Activated B cell treated with CpG ODN at 0.5 μM for 24 hours (primary cell): Measurements from ENCODE around the gene ATF7. TPM values are rescaled to one million over a fixed set of nuclear protein-coding genes. Genes with fewer than 3 reads are reported as not detected.
A peak's percentile ranks its signal among the peaks of the same experiment; 100 is the strongest.

Experiments used
- ATAC-seq: fragments of 200-7000 bp; cut with Tn5 transposase; one replicate; pipeline ENCODE4 v1.10.0; 2021; ENCODE audit warnings: low read depth, mild to moderate bottlenecking, moderate library complexity
- CTCF ChIA-PET: fragments of 350-600 bp; sonication (Branson Sonifier 250); formaldehyde crosslinking; loops from one replicate; lab custom pipeline; 2021; ENCODE audit warnings: antibody characterized with exemption; lab: Charles Lee
- POLR2A ChIA-PET: fragments of 350-600 bp; sonication (Branson Sonifier 250); formaldehyde crosslinking; loops from one replicate; lab custom pipeline; 2021; ENCODE audit warnings: antibody characterized with exemption; lab: Charles Lee
- DNase-seq: peaks from one replicate; pipeline ENCODE4 v3.0.0; 2022
- H3K27ac Mint-ChIP-seq: one replicate; pipeline ENCODE4 v1.8.0; 2020; ENCODE audit warnings: mixed read lengths
- H3K27me3 Mint-ChIP-seq: one replicate; pipeline ENCODE4 v1.8.0; 2021; ENCODE audit warnings: mixed read lengths
- H3K36me3 Mint-ChIP-seq: one replicate; pipeline ENCODE4 v1.8.0; 2021; ENCODE audit warnings: low read depth, mixed read lengths
- H3K4me1 Mint-ChIP-seq: one replicate; pipeline ENCODE4 v1.8.0; 2021; ENCODE audit warnings: mixed read lengths
- H3K4me3 Mint-ChIP-seq: one replicate; pipeline ENCODE4 v1.8.0; 2020; ENCODE audit warnings: mild to moderate bottlenecking, mixed read lengths
- H3K9me3 Mint-ChIP-seq: one replicate; pipeline ENCODE4 v1.8.0; 2020; ENCODE audit warnings: mixed read lengths
- intact Hi-C: fragments of 100-400 bp; cut with micrococcal nuclease; formaldehyde crosslinking; loops from one replicate; pipeline ENCODE4 v1.15.1; 2024
- total RNA-seq: library from RNA; stranded (reverse); gene quantifications from 2 replicates; pipeline ENCODE4 v1.2.3, GENCODE V29; 2022
- TF ChIP-seq, protein P1 (sequence below): fragments of 200-600 bp; IDR thresholded peaks from one replicate; pipeline ENCODE4 v1.8.0; 2022; ENCODE audit warnings: antibody characterized with exemption, mild to moderate bottlenecking

ATF7 gene
- total RNA-seq, 1 donor from 2014 or later: 36.8 TPM

- Mint-ChIP-seq H3K27ac (no peak overlapping the region), H3K27me3 (no peaks in the 10 kb centered on the region), H3K4me1 (peaks cover 6% of the 10 kb centered on the region), H3K4me3 (no peak overlapping the region), H3K36me3 (peaks cover 40% of the 10 kb centered on the region), H3K9me3 (no peaks in the 10 kb centered on the region)
- ChIA-PET POLR2A (interaction anchor here (1.1 kb wide), 1 partner anchor 15 kb away, joined by 3 read pairs; the partner anchor contains the start of gene TARBP2), CTCF (no interaction called here)
- ATAC-seq: no peak
- intact Hi-C loops: no loop called here
- no peak for DNase-seq
- TF ChIP-seq, protein P1, sequence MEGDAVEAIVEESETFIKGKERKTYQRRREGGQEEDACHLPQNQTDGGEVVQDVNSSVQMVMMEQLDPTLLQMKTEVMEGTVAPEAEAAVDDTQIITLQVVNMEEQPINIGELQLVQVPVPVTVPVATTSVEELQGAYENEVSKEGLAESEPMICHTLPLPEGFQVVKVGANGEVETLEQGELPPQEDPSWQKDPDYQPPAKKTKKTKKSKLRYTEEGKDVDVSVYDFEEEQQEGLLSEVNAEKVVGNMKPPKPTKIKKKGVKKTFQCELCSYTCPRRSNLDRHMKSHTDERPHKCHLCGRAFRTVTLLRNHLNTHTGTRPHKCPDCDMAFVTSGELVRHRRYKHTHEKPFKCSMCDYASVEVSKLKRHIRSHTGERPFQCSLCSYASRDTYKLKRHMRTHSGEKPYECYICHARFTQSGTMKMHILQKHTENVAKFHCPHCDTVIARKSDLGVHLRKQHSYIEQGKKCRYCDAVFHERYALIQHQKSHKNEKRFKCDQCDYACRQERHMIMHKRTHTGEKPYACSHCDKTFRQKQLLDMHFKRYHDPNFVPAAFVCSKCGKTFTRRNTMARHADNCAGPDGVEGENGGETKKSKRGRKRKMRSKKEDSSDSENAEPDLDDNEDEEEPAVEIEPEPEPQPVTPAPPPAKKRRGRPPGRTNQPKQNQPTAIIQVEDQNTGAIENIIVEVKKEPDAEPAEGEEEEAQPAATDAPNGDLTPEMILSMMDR: no peak
Observed at GRCh38 chr12:53485955-53486735, 140.0 kb downstream of the ATF7 start.

DNA sequence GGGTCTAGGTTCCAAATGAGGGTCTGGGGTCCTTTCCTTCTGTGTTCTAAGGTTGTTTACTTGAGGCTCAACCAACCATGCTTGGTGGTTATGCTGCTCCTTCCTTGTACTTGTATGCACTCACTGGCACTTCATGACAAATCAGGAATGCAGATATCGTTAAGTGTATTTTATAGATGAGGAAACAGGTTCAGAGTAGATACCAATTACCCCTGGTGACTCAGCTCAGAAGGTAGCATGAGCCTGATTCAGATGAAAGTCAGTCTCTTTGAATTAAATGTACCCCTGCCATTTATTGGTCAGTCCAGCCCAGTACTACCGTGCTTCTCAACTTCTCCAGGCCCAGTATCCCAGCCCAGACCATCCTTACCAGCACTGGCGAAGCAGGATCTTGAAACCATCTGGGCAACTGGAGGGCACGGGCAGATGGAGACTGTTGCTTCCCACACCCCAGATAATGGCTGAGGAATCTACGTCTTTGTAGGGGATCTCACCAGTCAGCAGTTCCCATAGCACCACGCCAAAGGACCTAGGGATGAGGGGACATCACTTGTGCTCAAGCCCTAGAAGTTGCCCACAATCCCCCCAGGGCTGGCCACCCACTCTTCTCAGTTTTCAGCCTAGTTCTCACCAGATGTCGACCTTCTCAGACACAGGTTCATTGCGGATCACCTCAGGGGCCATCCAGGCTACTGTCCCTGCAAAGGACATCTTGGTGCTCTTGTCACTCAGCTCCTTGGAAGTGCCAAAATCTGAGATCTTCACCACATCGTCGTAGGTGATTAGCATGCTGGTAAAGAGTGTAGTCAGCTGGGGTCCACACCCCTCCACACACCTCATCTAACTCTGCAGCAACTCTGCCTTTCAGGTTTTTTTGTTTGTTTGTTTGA, 141.3 kb downstream of the ATF7 start:
- TF ChIP-seq, protein P1: no peak
- no peak overlapping the region for H3K4me3 Mint-ChIP-seq

DNA sequence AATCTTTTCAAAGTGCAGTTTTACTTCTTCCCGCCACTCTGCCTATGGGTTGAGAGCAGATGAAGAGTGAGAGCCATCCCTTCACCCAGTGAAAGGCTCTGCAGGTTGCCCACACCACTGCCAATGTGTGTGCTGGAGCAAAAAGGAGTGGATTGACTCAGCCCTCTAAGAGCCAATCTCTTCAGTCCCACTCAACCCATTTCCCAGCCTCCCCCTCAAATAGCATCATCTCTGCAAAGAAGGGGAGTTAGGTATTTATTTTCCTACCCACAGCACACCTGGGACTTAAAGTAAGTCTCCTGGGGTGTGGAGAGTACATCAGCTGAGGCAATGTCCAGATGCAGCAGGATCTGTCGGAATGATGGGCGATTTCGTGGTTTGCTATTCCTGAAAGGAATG, 142.2 kb downstream of the ATF7 start:
- TF ChIP-seq, protein P1: no peak
- POLR2A ChIA-PET: interaction anchor here (0.8 to 1.0 kb wide), 2 partner anchors 9 to 17 kb away, joined by 3 to 8 read pairs; partner anchors contain the start of gene TARBP2
- Mint-ChIP-seq H3K27me3 (no peaks in the 10 kb centered on the region), H3K4me1 (peaks cover 3% of the 10 kb centered on the region), H3K9me3 (no peaks in the 10 kb centered on the region), H3K36me3 (peaks cover 58% of the 10 kb centered on the region), H3K4me3 (no peak overlapping the region), H3K27ac (peak overlapping the region; percentile 24)
- no peak for DNase-seq
- ATAC-seq: no peak
- intact Hi-C loops: no loop called here
- CTCF ChIA-PET: no interaction called here

More for the DNA sequence above, 141.3 kb downstream of the ATF7 start:
- POLR2A ChIA-PET: interaction anchor here (0.9 to 1.1 kb wide), 2 partner anchors 10 to 16 kb away, joined by 3 read pairs; partner anchors contain the start of gene TARBP2
- peaks cover 3% of the 10 kb centered on the region for H3K4me1 Mint-ChIP-seq
- ATAC-seq: no peak
- peaks cover 48% of the 10 kb centered on the region for H3K36me3 Mint-ChIP-seq
- DNase-seq: no peak
- peak overlapping the region; percentile 25 for H3K27ac Mint-ChIP-seq
- intact Hi-C loops: no loop called here
- H3K27me3 Mint-ChIP-seq: no peaks in the 10 kb centered on the region
- no peaks in the 10 kb centered on the region for H3K9me3 Mint-ChIP-seq
- CTCF ChIA-PET: no interaction called here

- Mint-ChIP-seq H3K36me3 (peaks cover 63% of the 10 kb centered on the region), H3K4me3 (no peak overlapping the region)
- ATAC-seq: peak; percentile 26
Observed at GRCh38 chr12:53483225-53483978, 142.8 kb downstream of the ATF7 start.

More at GRCh38 chr12:53483225-53483978, 142.8 kb downstream of the ATF7 start:
- intact Hi-C loops: no loop called here
- DNase-seq: no peak
- TF ChIP-seq, protein P1: no peak
- no peaks in the 10 kb centered on the region for H3K9me3 Mint-ChIP-seq
- H3K27ac Mint-ChIP-seq: peak overlapping the region; percentile 24
- peaks cover 3% of the 10 kb centered on the region for H3K4me1 Mint-ChIP-seq
- ChIA-PET CTCF (no interaction called here), POLR2A (interaction anchor here (0.7 to 1.0 kb wide), 4 partner anchors 9 to 104 kb away, joined by 3 to 8 read pairs (median 5); partner anchors contain the start of gene TARBP2)
- no peaks in the 10 kb centered on the region for H3K27me3 Mint-ChIP-seq
